ENCODE data around the gene STPG4. TPM values are rescaled to one million over a fixed set of nuclear protein-coding genes. Genes with fewer than 3 reads are reported as not detected.

Gene STPG4
- total RNA-seq, 1 experiment from 2014 or later: 0.79 TPM

DNA sequence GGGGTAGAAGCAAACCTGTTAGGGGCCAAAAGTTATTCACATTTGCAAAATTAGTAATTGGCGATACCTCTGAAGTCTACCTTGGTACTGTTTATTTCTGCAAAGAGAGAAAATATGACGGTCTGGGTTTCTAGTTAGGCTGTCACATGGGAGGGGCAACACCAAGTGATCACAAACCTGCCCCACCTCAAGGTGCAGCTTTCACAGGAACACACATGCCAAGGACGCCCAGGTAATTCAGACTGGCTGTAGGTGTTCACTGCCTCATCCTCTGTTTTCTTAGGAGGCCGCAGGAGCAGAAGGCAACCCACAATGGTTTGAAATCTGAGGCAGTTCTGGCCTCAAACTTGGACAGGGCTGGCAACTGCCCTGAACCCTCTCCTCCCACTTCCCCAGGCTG, 56.2 kb downstream of the STPG4 start:
- H3K27me3 ChIP-seq (replicated peaks; ENCODE audit: control insufficient read depth, insufficient read depth, low read length): no peaks in the 10 kb centered on the region
- intact Hi-C loops (cut with micrococcal nuclease; ENCODE audit: unreplicated experiment): no loop called here
- H3K27me3 Mint-ChIP-seq (ENCODE audit: insufficient read depth, unreplicated experiment): no peaks in the 10 kb centered on the region
- H3K4me3 Mint-ChIP-seq (ENCODE audit: unreplicated experiment): no peak overlapping the region
- no peak for DNase-seq
- H3K4me1 Mint-ChIP-seq (ENCODE audit: low read depth, unreplicated experiment): no peaks in the 10 kb centered on the region
- no TSS peak for BruUV-seq (replicated peaks)
- H3K27ac Mint-ChIP-seq (ENCODE audit: unreplicated experiment): peak overlapping the region; percentile 28
- ChIA-PET POLR2A (no interaction called here), CTCF (no interaction called here)
- no peak overlapping the region for H3K4me3 ChIP-seq (ENCODE audit: low read depth, low read length)
- H3K9me3 Mint-ChIP-seq (ENCODE audit: unreplicated experiment): no peaks in the 10 kb centered on the region
- no peaks in the 10 kb centered on the region for H3K36me3 Mint-ChIP-seq (ENCODE audit: insufficient read depth, unreplicated experiment)
- no peaks in the 10 kb centered on the region for H3K36me3 ChIP-seq (ENCODE audit: control insufficient read depth, insufficient read depth, low read length)
- peaks cover 6% of the 10 kb centered on the region for H3K4me1 ChIP-seq
- TF ChIP-seq, protein P1, sequence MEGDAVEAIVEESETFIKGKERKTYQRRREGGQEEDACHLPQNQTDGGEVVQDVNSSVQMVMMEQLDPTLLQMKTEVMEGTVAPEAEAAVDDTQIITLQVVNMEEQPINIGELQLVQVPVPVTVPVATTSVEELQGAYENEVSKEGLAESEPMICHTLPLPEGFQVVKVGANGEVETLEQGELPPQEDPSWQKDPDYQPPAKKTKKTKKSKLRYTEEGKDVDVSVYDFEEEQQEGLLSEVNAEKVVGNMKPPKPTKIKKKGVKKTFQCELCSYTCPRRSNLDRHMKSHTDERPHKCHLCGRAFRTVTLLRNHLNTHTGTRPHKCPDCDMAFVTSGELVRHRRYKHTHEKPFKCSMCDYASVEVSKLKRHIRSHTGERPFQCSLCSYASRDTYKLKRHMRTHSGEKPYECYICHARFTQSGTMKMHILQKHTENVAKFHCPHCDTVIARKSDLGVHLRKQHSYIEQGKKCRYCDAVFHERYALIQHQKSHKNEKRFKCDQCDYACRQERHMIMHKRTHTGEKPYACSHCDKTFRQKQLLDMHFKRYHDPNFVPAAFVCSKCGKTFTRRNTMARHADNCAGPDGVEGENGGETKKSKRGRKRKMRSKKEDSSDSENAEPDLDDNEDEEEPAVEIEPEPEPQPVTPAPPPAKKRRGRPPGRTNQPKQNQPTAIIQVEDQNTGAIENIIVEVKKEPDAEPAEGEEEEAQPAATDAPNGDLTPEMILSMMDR (IDR thresholded peaks at IDR 0.05; ENCODE audit: insufficient read depth in 1 of 2, low read depth in 1 of 2, low read length in 1 of 2, severe bottlenecking in 1 of 2, unreplicated experiment in 1 of 2): no peak
- no peaks in the 10 kb centered on the region; the same call in 1 of the 2 replicates for H3K9me3 ChIP-seq

GRCh38 chr2:47097563-47097962, 57.5 kb downstream of the STPG4 start:
- no peaks in the 10 kb centered on the region for H3K36me3 Mint-ChIP-seq (ENCODE audit: insufficient read depth, unreplicated experiment)
- Histone ChIP-seq H3K36me3 (ENCODE audit: control insufficient read depth, insufficient read depth, low read length) (no peaks in the 10 kb centered on the region), H3K9me3 (no peaks in the 10 kb centered on the region), H3K27me3 (replicated peaks; ENCODE audit: control insufficient read depth, insufficient read depth, low read length) (no peaks in the 10 kb centered on the region), H3K4me3 (ENCODE audit: low read depth, low read length) (no peak overlapping the region), H3K4me1 (no peaks in the 10 kb centered on the region)
- no peak overlapping the region for H3K27ac Mint-ChIP-seq (ENCODE audit: unreplicated experiment)
- no peaks in the 10 kb centered on the region for H3K4me1 Mint-ChIP-seq (ENCODE audit: low read depth, unreplicated experiment)
- BruUV-seq (replicated peaks): no TSS peak
- intact Hi-C loops (cut with micrococcal nuclease; ENCODE audit: unreplicated experiment): no loop called here
- no peaks in the 10 kb centered on the region for H3K27me3 Mint-ChIP-seq (ENCODE audit: insufficient read depth, unreplicated experiment)
- POLR2A ChIA-PET: no interaction called here
- H3K4me3 Mint-ChIP-seq (ENCODE audit: unreplicated experiment): no peak overlapping the region
- CTCF ChIA-PET: no interaction called here
- TF ChIP-seq, protein P1 (IDR thresholded peaks at IDR 0.05; ENCODE audit: insufficient read depth in 1 of 2, low read depth in 1 of 2, low read length in 1 of 2, severe bottlenecking in 1 of 2, unreplicated experiment in 1 of 2): no peak
- no peak for DNase-seq
- H3K9me3 Mint-ChIP-seq (ENCODE audit: unreplicated experiment): no peaks in the 10 kb centered on the region

DNA sequence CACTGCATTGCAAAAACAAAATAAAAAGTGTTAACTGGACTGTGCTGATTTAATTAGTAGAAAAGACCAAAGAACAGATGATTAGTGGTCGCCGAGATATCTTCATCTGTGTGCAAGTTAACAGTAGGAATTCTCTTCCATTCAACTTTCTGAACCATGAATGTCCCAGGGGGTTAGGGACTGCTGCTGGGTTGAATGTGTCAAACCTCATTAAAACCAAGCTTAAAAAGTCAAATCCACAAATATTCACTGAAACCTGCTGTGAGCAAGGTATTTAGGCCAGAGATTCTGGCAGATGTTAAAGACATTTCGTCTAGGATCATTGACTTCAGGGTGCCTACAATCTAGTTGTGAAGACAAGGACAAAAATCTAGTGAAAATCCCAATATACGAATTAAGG, 58.7 kb downstream of the STPG4 start:
- Mint-ChIP-seq H3K4me3 (ENCODE audit: unreplicated experiment) (no peak overlapping the region), H3K27me3 (ENCODE audit: insufficient read depth, unreplicated experiment) (no peaks in the 10 kb centered on the region), H3K36me3 (ENCODE audit: insufficient read depth, unreplicated experiment) (no peaks in the 10 kb centered on the region), H3K9me3 (ENCODE audit: unreplicated experiment) (no peaks in the 10 kb centered on the region), H3K4me1 (ENCODE audit: low read depth, unreplicated experiment) (no peaks in the 10 kb centered on the region), H3K27ac (ENCODE audit: unreplicated experiment) (no peak overlapping the region)
- H3K27me3 ChIP-seq (replicated peaks; ENCODE audit: control insufficient read depth, insufficient read depth, low read length): no peaks in the 10 kb centered on the region
- no peak for DNase-seq
- TF ChIP-seq, protein P1 (IDR thresholded peaks at IDR 0.05; ENCODE audit: insufficient read depth in 1 of 2, low read depth in 1 of 2, low read length in 1 of 2, severe bottlenecking in 1 of 2, unreplicated experiment in 1 of 2): no peak
- intact Hi-C loops (cut with micrococcal nuclease; ENCODE audit: unreplicated experiment): no loop called here
- no peak overlapping the region for H3K4me3 ChIP-seq (ENCODE audit: low read depth, low read length)
- ChIA-PET CTCF (no interaction called here), POLR2A (no interaction called here)
- no peaks in the 10 kb centered on the region for H3K4me1 ChIP-seq
- H3K9me3 ChIP-seq: no peaks in the 10 kb centered on the region
- no TSS peak for BruUV-seq (replicated peaks)
- no peaks in the 10 kb centered on the region for H3K36me3 ChIP-seq (ENCODE audit: control insufficient read depth, insufficient read depth, low read length)
